ENCODE results near the gene NAT14. TPM values are rescaled to one million over a fixed set of nuclear protein-coding genes. Genes with fewer than 3 reads are reported as not detected.

NAT14 gene
- total RNA-seq, 1 experiment from 2014 or later, result 93.1 TPM

- Histone ChIP-seq H3K27me3 (ENCODE audit: control insufficient read depth, insufficient read depth, low read length) (no peaks in the 10 kb centered on the region), H3K36me3 (ENCODE audit: control insufficient read depth, insufficient read depth, low read length) (no peaks in the 10 kb centered on the region), H3K4me3 (ENCODE audit: low read depth in 2 of 2, low read length in 2 of 2) (no peak overlapping the region), H3K4me1 (ENCODE audit: control insufficient read depth, insufficient read depth, low read length) (peaks cover 6% of the 10 kb centered on the region), H3K9me3 (ENCODE audit: control insufficient read depth, insufficient read depth, low read depth, low read length) (no peaks in the 10 kb centered on the region), H3K27ac (ENCODE audit: low read length) (no peak overlapping the region)
- TF ChIP-seq, protein P1, sequence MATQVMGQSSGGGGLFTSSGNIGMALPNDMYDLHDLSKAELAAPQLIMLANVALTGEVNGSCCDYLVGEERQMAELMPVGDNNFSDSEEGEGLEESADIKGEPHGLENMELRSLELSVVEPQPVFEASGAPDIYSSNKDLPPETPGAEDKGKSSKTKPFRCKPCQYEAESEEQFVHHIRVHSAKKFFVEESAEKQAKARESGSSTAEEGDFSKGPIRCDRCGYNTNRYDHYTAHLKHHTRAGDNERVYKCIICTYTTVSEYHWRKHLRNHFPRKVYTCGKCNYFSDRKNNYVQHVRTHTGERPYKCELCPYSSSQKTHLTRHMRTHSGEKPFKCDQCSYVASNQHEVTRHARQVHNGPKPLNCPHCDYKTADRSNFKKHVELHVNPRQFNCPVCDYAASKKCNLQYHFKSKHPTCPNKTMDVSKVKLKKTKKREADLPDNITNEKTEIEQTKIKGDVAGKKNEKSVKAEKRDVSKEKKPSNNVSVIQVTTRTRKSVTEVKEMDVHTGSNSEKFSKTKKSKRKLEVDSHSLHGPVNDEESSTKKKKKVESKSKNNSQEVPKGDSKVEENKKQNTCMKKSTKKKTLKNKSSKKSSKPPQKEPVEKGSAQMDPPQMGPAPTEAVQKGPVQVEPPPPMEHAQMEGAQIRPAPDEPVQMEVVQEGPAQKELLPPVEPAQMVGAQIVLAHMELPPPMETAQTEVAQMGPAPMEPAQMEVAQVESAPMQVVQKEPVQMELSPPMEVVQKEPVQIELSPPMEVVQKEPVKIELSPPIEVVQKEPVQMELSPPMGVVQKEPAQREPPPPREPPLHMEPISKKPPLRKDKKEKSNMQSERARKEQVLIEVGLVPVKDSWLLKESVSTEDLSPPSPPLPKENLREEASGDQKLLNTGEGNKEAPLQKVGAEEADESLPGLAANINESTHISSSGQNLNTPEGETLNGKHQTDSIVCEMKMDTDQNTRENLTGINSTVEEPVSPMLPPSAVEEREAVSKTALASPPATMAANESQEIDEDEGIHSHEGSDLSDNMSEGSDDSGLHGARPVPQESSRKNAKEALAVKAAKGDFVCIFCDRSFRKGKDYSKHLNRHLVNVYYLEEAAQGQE (IDR thresholded peaks at IDR 0.05; ENCODE audit: insufficient read depth in 1 of 2, low read depth in 2 of 2, low read length in 1 of 2), result no peak
- in situ Hi-C loops (cut with HindIII; ENCODE audit: low pct_unique_long_range_greater_than_20kb, low sequenced_read_pairs), result no loop called here
- intact Hi-C loops (cut with micrococcal nuclease; ENCODE audit: unreplicated experiment), result no loop called here
- POLR2A ChIA-PET, result no interaction called here
- DNase-seq (ENCODE audit: low read depth, low spot score) (no peak), ATAC-seq (no peak)
- CTCF ChIA-PET, result no interaction called here
- no TSS peak for BruUV-seq (replicated peaks)
Observed at GRCh38 chr19:55536366-55536765, 51.4 kb downstream of the NAT14 start.

Other genes starting within 250 kb of the NAT14 start
- 172 TPM for gene PPP6R1, start 226.2 kb upstream of the NAT14 start, total RNA-seq (2021; ENCODE audit: unreplicated experiment)
- 84.2 TPM for gene HSPBP1, start 205.1 kb upstream of the NAT14 start, total RNA-seq (2021; ENCODE audit: unreplicated experiment)
- 7.9 TPM for gene BRSK1, start 201.2 kb upstream of the NAT14 start, total RNA-seq (2021; ENCODE audit: unreplicated experiment)
- gene TMEM150B, start 159.8 kb upstream of the NAT14 start, total RNA-seq (2021; ENCODE audit: unreplicated experiment), result not detected
- gene KMT5C, start 145.3 kb upstream of the NAT14 start, total RNA-seq (2021; ENCODE audit: unreplicated experiment), result 30.6 TPM
- 5.6 TPM for gene COX6B2, start 130.5 kb upstream of the NAT14 start, total RNA-seq (2021; ENCODE audit: unreplicated experiment)
- not detected for gene GARIN5B, start 121.9 kb upstream of the NAT14 start, total RNA-seq (2021; ENCODE audit: unreplicated experiment)
- gene IL11, start 114.7 kb upstream of the NAT14 start, total RNA-seq (2021; ENCODE audit: unreplicated experiment), result 4.4 TPM
- gene TMEM190, start 108.4 kb upstream of the NAT14 start, total RNA-seq (2021; ENCODE audit: unreplicated experiment), result 0.74 TPM
- gene TMEM238, start 100.9 kb upstream of the NAT14 start, total RNA-seq (2021; ENCODE audit: unreplicated experiment), result 7.4 TPM
- 2,154 TPM for gene RPL28, start 99.3 kb upstream of the NAT14 start, total RNA-seq (2021; ENCODE audit: unreplicated experiment)
- gene UBE2S, start 77.4 kb upstream of the NAT14 start, total RNA-seq (2021; ENCODE audit: unreplicated experiment), result 635 TPM
- 0.03 TPM for gene SHISA7, start 41.9 kb upstream of the NAT14 start, total RNA-seq (2021; ENCODE audit: unreplicated experiment)
- 150 TPM for gene ISOC2, start 23.5 kb upstream of the NAT14 start, total RNA-seq (2021; ENCODE audit: unreplicated experiment)
- gene C19orf85, start 20.4 kb upstream of the NAT14 start, total RNA-seq (2021; ENCODE audit: unreplicated experiment), result not detected
- gene ZNF628, start 8.6 kb upstream of the NAT14 start, total RNA-seq (2021; ENCODE audit: unreplicated experiment), result 21.7 TPM
- gene SSC5D, start 3.2 kb downstream of the NAT14 start, total RNA-seq (2021; ENCODE audit: unreplicated experiment), result 13.0 TPM
- 0.69 TPM for gene SBK2, start 51.9 kb downstream of the NAT14 start, total RNA-seq (2021; ENCODE audit: unreplicated experiment)
- 4.0 TPM for gene SBK3, start 60.4 kb downstream of the NAT14 start, total RNA-seq (2021; ENCODE audit: unreplicated experiment)
- gene ZNF579, start 95.7 kb downstream of the NAT14 start, total RNA-seq (2021; ENCODE audit: unreplicated experiment), result 39.5 TPM
- 28.5 TPM for gene FIZ1, start 114.3 kb downstream of the NAT14 start, total RNA-seq (2021; ENCODE audit: unreplicated experiment)
- 26.4 TPM for gene ZNF524, start 115.1 kb downstream of the NAT14 start, total RNA-seq (2021; ENCODE audit: unreplicated experiment)
- 25.6 TPM for gene ZNF865, start 120.5 kb downstream of the NAT14 start, total RNA-seq (2021; ENCODE audit: unreplicated experiment)
- gene ZNF784, start 139.4 kb downstream of the NAT14 start, total RNA-seq (2021; ENCODE audit: unreplicated experiment), result 8.9 TPM
- 58.0 TPM for gene ZNF580, start 155.8 kb downstream of the NAT14 start, total RNA-seq (2021; ENCODE audit: unreplicated experiment)
- gene ZNF581, start 158.5 kb downstream of the NAT14 start, total RNA-seq (2021; ENCODE audit: unreplicated experiment), result 39.0 TPM
- gene CCDC106, start 163.0 kb downstream of the NAT14 start, total RNA-seq (2021; ENCODE audit: unreplicated experiment), result 47.8 TPM
- gene U2AF2, start 169.8 kb downstream of the NAT14 start, total RNA-seq (2021; ENCODE audit: unreplicated experiment), result 545 TPM
- gene EPN1, start 190.0 kb downstream of the NAT14 start, total RNA-seq (2021; ENCODE audit: unreplicated experiment), result 361 TPM

Data from Panc1 (cell line).